HL-60 (cell line): Measurements from ENCODE around the gene TOP1.

Experiments used
- DNase-seq, 2 experiments: peaks; one replicate each; pipeline ENCODE4 v3.0.0-alpha.2; 2010 to 2020; ENCODE audit warnings: low read depth in 1 of 2, low spot score in 1 of 2
- H3K27ac ChIP-seq: fragments of 250-450 bp; sonication (Bioruptor Pico); replicated peaks from 2 replicates; pipeline ENCODE4 v1.5.1; 2020; ENCODE audit warnings: mild to moderate bottlenecking, moderate library complexity
- H3K27me3 ChIP-seq: fragments of 250-450 bp; sonication (Bioruptor Pico); 2 replicates; pipeline ENCODE4 v1.5.1; 2021; ENCODE audit warnings: mild to moderate bottlenecking, moderate library complexity; ENCODE audit not compliant: insufficient read depth, poor library complexity, severe bottlenecking
- H3K4me3 ChIP-seq: replicated peaks from 2 replicates; pipeline ENCODE4 v1.5.1; 2011; ENCODE audit warnings: mild to moderate bottlenecking, control low read depth, low read length; ENCODE audit not compliant: insufficient read depth
- CTCF ChIP-seq: IDR thresholded peaks from one replicate; pipeline ENCODE4 v1.5.1; 2011; ENCODE audit warnings: low read length, control low read depth, inconsistent platforms; ENCODE audit not compliant: insufficient read depth
- GABPA ChIP-seq: IDR thresholded peaks from 2 replicates; pipeline ENCODE4 v1.6.1; 2012; ENCODE audit warnings: low read depth
- POLR2AphosphoS5 ChIP-seq: IDR thresholded peaks from 2 replicates; pipeline ENCODE4 v1.6.1; 2012; ENCODE audit warnings: low read depth
- REST ChIP-seq: IDR thresholded peaks from 2 replicates; pipeline ENCODE4 v1.6.1; 2012; ENCODE audit warnings: low read depth; ENCODE audit not compliant: insufficient replicate concordance
- SPI1 ChIP-seq: IDR thresholded peaks from 2 replicates; pipeline ENCODE4 v1.6.1; 2012; ENCODE audit warnings: low read depth, mild to moderate bottlenecking, borderline replicate concordance

TOP1 gene

GRCh38 chr20:41151134-41151869 is 122.7 kb downstream of the TOP1 start:
- no peak for TF ChIP-seq POLR2AphosphoS5
- no peak for TF ChIP-seq CTCF
- no peak for TF ChIP-seq SPI1
- TF ChIP-seq GABPA, result no peak
- TF ChIP-seq REST, result no peak
- Histone ChIP-seq H3K4me3 (no peak overlapping the region), H3K27me3 (no peaks in the 10 kb centered on the region), H3K27ac (no peak overlapping the region)
- no peak for DNase-seq

GRCh38 chr20:41152108-41152757 is 123.6 kb downstream of the TOP1 start:
- Histone ChIP-seq H3K27me3 (no peaks in the 10 kb centered on the region), H3K27ac (no peak overlapping the region), H3K4me3 (no peak overlapping the region)
- TF ChIP-seq SPI1, result no peak
- peak; percentile 9 for TF ChIP-seq REST
- no peak for DNase-seq

GRCh38 chr20:41154436-41155176 is 126.0 kb downstream of the TOP1 start:
- Histone ChIP-seq H3K4me3 (no peak overlapping the region), H3K27me3 (peaks cover 6% of the 10 kb centered on the region), H3K27ac (no peak overlapping the region)
- DNase-seq, result no peak
- TF ChIP-seq CTCF, result no peak
- no peak for TF ChIP-seq REST
- no peak for TF ChIP-seq GABPA
- no peak for TF ChIP-seq POLR2AphosphoS5
- no peak for TF ChIP-seq SPI1
